Endothelial cell of umbilical vein (primary cell): Measurements from ENCODE around the gene ZBTB7B. TPM values are rescaled to one million over a fixed set of nuclear protein-coding genes. Genes with fewer than 3 reads are reported as not detected.

ENCODE experiments used
- BruUV-seq: library from RNA; stranded (reverse); fragments of 400-500 nt; replicated peaks from 2 replicates; lab custom pipeline; 2021; lab: Mats Ljungman, UMichigan
- CTCF ChIA-PET: fragments of 300-600, 350-600 bp; sonication (Branson Sonifier 250); formaldehyde crosslinking; loops from one replicate; lab custom pipeline; 2021; ENCODE audit warnings: antibody characterized with exemption, inconsistent platforms; lab: Charles Lee
- POLR2A ChIA-PET: fragments of 300-600, 350-600 bp; sonication (Branson Sonifier 250); formaldehyde crosslinking; loops from one replicate; lab custom pipeline; 2021; ENCODE audit warnings: antibody characterized with exemption, inconsistent platforms; lab: Charles Lee
- DNase-seq: peaks from one replicate; pipeline ENCODE4 v3.0.0-alpha.2; 2011; ENCODE audit warnings: low read depth, low spot score
- FAIRE-seq: peaks from 2 replicates; lab custom pipeline; 2011; peaks lifted over from hg19 to GRCh38; lab: Jason Lieb, UNC
- H2AFZ ChIP-seq: 2 replicates; pipeline ENCODE4 v1.6.0; 2012; ENCODE audit warnings: low read depth, low read length, control low read depth, inconsistent platforms
- H3K27ac ChIP-seq: 2 replicates; pipeline ENCODE4 v1.5.1; 2011; ENCODE audit warnings: low read depth, mild to moderate bottlenecking, control low read depth, low read length, moderate library complexity; ENCODE audit not compliant: insufficient read depth
- H3K27me3 ChIP-seq, 2 experiments: 2 replicates each; pipeline versions ENCODE4 v1.6.0 to v1.6.1; 2011; ENCODE audit warnings: low read length in 2 of 2, mixed read lengths in 1 of 2; ENCODE audit not compliant: control insufficient read depth in 2 of 2, insufficient read depth in 2 of 2
- H3K36me3 ChIP-seq, 2 experiments: 2 replicates in 1 of 2; 3 replicates in 1 of 2; pipeline ENCODE4 v1.5.1; 2011; ENCODE audit warnings: low read length in 2 of 2, mild to moderate bottlenecking in 1 of 2, moderate library complexity in 1 of 2; ENCODE audit not compliant: control insufficient read depth in 2 of 2, insufficient read depth in 2 of 2; ENCODE audit errors: extremely low read depth in 1 of 2
- H3K4me1 ChIP-seq: 3 replicates; pipeline ENCODE4 v1.5.1; 2011; ENCODE audit warnings: mild to moderate bottlenecking, low read length; ENCODE audit not compliant: control insufficient read depth, insufficient read depth; ENCODE audit errors: extremely low read depth
- H3K4me2 ChIP-seq: 2 replicates; pipeline ENCODE4 v1.6.1; 2011; ENCODE audit warnings: low read length, control low read depth, mixed read lengths; ENCODE audit not compliant: insufficient read depth
- H3K4me3 ChIP-seq, 3 experiments: fragments of 200-600 bp in 1 of 3; sonication (generic), shearing (Covaris generic) in 1 of 3; replicated peaks in 1 of 3; 2 replicates each; pipeline ENCODE4 v1.5.1; 2011 to 2016; ENCODE audit warnings: control low read depth in 3 of 3, low read length in 3 of 3, mild to moderate bottlenecking in 2 of 3, inconsistent platforms in 1 of 3, low read depth in 1 of 3, moderate library complexity in 1 of 3; ENCODE audit not compliant: insufficient read depth in 1 of 3
- H3K79me2 ChIP-seq: 2 replicates; pipeline ENCODE4 v1.6.0; 2012; ENCODE audit warnings: low read length, inconsistent platforms; ENCODE audit not compliant: control insufficient read depth, insufficient read depth
- H3K9ac ChIP-seq: replicated peaks from 2 replicates; pipeline ENCODE3; 2011; ENCODE audit warnings: low read length, control low read depth; ENCODE audit not compliant: insufficient read depth; ENCODE audit errors: extremely low read depth
- H3K9me1 ChIP-seq: replicated peaks from 3 replicates; pipeline ENCODE4 v1.6.0; 2011; ENCODE audit warnings: mild to moderate bottlenecking, low read length; ENCODE audit not compliant: control insufficient read depth, insufficient read depth; ENCODE audit errors: extremely low read depth
- H3K9me3 ChIP-seq: replicated peaks from 2 replicates; pipeline ENCODE4 v1.5.1; 2012; ENCODE audit warnings: low read length, inconsistent platforms; ENCODE audit not compliant: control insufficient read depth, insufficient read depth
- H4K20me1 ChIP-seq: replicated peaks from 2 replicates; pipeline ENCODE3; 2011; ENCODE audit warnings: mild to moderate bottlenecking, low read length; ENCODE audit not compliant: control insufficient read depth, insufficient read depth; ENCODE audit errors: extremely low read depth
- EZH2 ChIP-seq: IDR thresholded peaks from 2 replicates; pipeline ENCODE4 v1.6.1; 2012; ENCODE audit warnings: borderline replicate concordance, low read depth, mild to moderate bottlenecking, moderate library complexity, low read length, inconsistent platforms; ENCODE audit not compliant: severe bottlenecking
- GATA2 ChIP-seq: IDR thresholded peaks from 2 replicates; pipeline ENCODE4 v1.7.0; 2011; ENCODE audit warnings: low read depth, mild to moderate bottlenecking, moderate library complexity, mixed read lengths, low read length; ENCODE audit not compliant: insufficient read length, insufficient read depth
- JUN ChIP-seq: IDR thresholded peaks from 2 replicates; pipeline ENCODE4 v1.6.1; 2011; ENCODE audit warnings: borderline replicate concordance, low read depth; ENCODE audit not compliant: insufficient read length, insufficient read depth
- MYC ChIP-seq: IDR thresholded peaks from one replicate; pipeline ENCODE4 v1.6.1; 2011; ENCODE audit warnings: mild to moderate bottlenecking, low read depth, low read length
- dilution Hi-C: fragments of 300-500 bp; cut with MboI; formaldehyde crosslinking; loops from one replicate; pipeline ENCODE4 v1.15.0; 2019; ENCODE audit warnings: low sequenced_read_pairs; ENCODE audit not compliant: extremely low pct_ligation_motif_present
- intact Hi-C: fragments of 100-400 bp; cut with micrococcal nuclease; formaldehyde crosslinking; loops from one replicate; pipeline ENCODE4 v1.10.0; 2022
- polyA plus RNA-seq, 4 experiments: library from polyadenylated mRNA; depleted of rRNA in 3 of 4; stranded (reverse) in 3 of 4; unstranded in 1 of 4; fragments of >200 nt; gene quantifications; 2 replicates each; pipeline versions ENCODE4 v1.2.1 to v1.2.3, GENCODE V29; 2011 to 2012; ENCODE audit warnings: missing spikeins in 1 of 4
- total RNA-seq: library from RNA; stranded (reverse); gene quantifications from 2 replicates; pipeline ENCODE4 v1.2.3, GENCODE V29; 2021
- TF ChIP-seq, protein P1 (sequence below), 2 donors: IDR thresholded peaks; 1 replicate in 1 of 2; 2 replicates in 1 of 2; pipeline ENCODE4 v1.5.1; 2011; ENCODE audit warnings: low read length in 2 of 2, mild to moderate bottlenecking in 2 of 2, moderate library complexity in 2 of 2, control low read depth in 1 of 2, inconsistent platforms in 1 of 2, low read depth in 1 of 2; ENCODE audit not compliant: insufficient read depth in 1 of 2; ENCODE audit errors: extremely low read depth in 1 of 2

Gene ZBTB7B
- total and polyA plus RNA-seq, 2 donors (not counting 3 experiments of a cell fraction or from before 2014, with no cell fraction given): 20.0 to 26.2 TPM

DNA sequence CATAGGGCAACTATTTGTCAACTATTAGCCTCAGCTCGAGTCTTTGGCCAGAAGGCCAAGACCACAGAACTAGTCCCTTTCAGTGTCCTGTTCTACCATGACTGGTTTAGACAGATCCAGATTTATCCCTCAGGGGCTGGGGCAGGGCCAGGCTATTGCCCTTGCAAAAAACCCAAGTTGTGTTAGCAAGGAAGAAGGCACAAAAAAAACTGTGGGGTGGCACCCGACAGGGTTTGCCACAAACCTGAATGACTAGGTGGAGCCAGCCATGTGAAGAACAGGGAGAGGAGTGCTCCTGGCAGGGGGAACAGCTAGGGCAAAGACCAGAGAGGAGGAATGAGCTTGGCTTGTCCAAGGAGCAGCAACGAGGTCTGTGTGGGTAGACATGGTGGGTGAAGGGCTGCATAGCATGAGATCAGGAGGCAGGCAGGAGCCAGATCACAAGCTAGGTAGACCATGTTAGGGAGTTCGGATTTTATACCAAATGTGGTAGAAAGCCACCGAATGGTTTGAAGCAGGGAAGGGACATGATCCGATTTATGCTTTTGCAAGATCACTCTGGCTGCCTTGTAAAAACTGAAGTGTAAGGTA, 35.3 kb downstream of the ZBTB7B start:
- no TSS peak for BruUV-seq
- FAIRE-seq (no peak), DNase-seq (no peak)
- CTCF ChIA-PET: interaction anchor here (1.2 to 3.2 kb wide), 2 partner anchors 21 to 24 kb away, joined by 4 to 20 read pairs; no protein-coding TSS in a partner anchor
- no peaks in the 10 kb centered on the region for H3K9me1 ChIP-seq
- H3K4me1 ChIP-seq: peaks cover 4% of the 10 kb centered on the region
- no peaks in the 10 kb centered on the region for H3K9me3 ChIP-seq
- TF ChIP-seq GATA2 (no peak), MYC (no peak), EZH2 (no peak), JUN (no peak)
- TF ChIP-seq, protein P1, sequence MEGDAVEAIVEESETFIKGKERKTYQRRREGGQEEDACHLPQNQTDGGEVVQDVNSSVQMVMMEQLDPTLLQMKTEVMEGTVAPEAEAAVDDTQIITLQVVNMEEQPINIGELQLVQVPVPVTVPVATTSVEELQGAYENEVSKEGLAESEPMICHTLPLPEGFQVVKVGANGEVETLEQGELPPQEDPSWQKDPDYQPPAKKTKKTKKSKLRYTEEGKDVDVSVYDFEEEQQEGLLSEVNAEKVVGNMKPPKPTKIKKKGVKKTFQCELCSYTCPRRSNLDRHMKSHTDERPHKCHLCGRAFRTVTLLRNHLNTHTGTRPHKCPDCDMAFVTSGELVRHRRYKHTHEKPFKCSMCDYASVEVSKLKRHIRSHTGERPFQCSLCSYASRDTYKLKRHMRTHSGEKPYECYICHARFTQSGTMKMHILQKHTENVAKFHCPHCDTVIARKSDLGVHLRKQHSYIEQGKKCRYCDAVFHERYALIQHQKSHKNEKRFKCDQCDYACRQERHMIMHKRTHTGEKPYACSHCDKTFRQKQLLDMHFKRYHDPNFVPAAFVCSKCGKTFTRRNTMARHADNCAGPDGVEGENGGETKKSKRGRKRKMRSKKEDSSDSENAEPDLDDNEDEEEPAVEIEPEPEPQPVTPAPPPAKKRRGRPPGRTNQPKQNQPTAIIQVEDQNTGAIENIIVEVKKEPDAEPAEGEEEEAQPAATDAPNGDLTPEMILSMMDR (IDR thresholded peaks at IDR 0.05; ENCODE audit: extremely low read depth in 1 of 2, insufficient read depth in 1 of 2, low read depth in 1 of 2, low read length in 2 of 2): no peak
- H3K36me3 ChIP-seq: no peaks in the 10 kb centered on the region
- dilution Hi-C loops (no loop called here), intact Hi-C loops (no loop called here)
- H3K79me2 ChIP-seq: no peaks in the 10 kb centered on the region
- H3K4me3 ChIP-seq: no peak overlapping the region
- POLR2A ChIA-PET: interaction anchor here (0.7 kb wide), 1 partner anchor 402 kb away, joined by 7 read pairs; no protein-coding TSS in a partner anchor
- no peak overlapping the region for H2AFZ ChIP-seq
- peaks cover 0 to 5% of the 10 kb centered on the region in 2 experiments for H3K27me3 ChIP-seq
- no peak overlapping the region for H3K4me2 ChIP-seq
- H4K20me1 ChIP-seq: no peaks in the 10 kb centered on the region
- no peak overlapping the region for H3K9ac ChIP-seq
- no peak overlapping the region for H3K27ac ChIP-seq
